ENCODE data around the gene CHRNA1. TPM values are rescaled to one million over a fixed set of nuclear protein-coding genes. Genes with fewer than 3 reads are reported as not detected.

Gene CHRNA1
- total RNA-seq, 2 donors from 2014 or later = 0.43 TPM; not detected in 1

DNA sequence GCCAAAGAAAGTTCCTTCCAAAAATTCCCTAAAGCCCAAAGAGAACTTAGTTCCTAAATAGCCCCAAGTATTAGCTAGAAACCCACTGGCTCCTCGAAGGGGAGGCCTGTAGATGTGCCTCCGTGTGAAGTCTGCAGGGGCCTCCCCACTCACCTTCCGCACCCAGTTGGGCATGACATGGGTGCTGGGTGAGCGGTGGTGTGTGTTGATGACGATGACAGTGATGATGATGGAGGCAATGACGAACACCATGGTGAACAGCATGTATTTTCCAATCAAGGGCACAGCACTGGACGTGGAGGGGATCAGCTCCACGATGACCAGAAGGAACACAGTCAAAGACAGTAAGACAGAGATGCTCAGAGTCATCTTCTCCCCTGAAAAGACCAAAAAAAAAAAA, 14.5 kb downstream of the CHRNA1 start:
- Histone ChIP-seq H3K36me3 (no peaks in the 10 kb centered on the region), H3K4me1 (no peaks in the 10 kb centered on the region), H3K4me3 (no peak overlapping the region), H3K27ac (no peak overlapping the region), H3K27me3 (no peaks in the 10 kb centered on the region), H3K9me3 (no peaks in the 10 kb centered on the region)
- no peak for DNase-seq (ENCODE audit: low spot score)
- TF ChIP-seq, protein P1, sequence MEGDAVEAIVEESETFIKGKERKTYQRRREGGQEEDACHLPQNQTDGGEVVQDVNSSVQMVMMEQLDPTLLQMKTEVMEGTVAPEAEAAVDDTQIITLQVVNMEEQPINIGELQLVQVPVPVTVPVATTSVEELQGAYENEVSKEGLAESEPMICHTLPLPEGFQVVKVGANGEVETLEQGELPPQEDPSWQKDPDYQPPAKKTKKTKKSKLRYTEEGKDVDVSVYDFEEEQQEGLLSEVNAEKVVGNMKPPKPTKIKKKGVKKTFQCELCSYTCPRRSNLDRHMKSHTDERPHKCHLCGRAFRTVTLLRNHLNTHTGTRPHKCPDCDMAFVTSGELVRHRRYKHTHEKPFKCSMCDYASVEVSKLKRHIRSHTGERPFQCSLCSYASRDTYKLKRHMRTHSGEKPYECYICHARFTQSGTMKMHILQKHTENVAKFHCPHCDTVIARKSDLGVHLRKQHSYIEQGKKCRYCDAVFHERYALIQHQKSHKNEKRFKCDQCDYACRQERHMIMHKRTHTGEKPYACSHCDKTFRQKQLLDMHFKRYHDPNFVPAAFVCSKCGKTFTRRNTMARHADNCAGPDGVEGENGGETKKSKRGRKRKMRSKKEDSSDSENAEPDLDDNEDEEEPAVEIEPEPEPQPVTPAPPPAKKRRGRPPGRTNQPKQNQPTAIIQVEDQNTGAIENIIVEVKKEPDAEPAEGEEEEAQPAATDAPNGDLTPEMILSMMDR (IDR thresholded peaks at IDR 0.05) = no peak

DNA sequence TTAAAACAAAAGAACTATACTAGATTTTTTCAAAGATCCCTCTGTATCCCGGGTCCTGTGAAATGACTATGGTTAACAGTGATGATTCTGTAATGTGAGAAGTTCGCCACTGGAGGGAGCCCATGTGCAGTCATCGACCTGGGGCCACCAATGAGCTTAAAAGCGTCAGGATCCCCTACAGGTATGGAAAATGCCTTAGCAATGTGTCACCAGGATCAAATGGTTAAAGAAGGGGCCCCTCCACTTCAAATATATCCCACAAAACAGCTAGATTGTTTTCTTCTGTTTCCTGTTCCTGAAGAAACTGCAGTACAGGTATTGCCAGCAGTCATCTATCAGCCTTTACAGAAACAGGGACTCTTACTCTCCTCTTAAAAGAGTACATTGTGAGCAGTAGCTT, 15.3 kb downstream of the CHRNA1 start:
- no peaks in the 10 kb centered on the region for H3K27me3 ChIP-seq
- TF ChIP-seq, protein P1 (IDR thresholded peaks at IDR 0.05) = peak; percentile 65 to 83
- no peaks in the 10 kb centered on the region for H3K9me3 ChIP-seq
- no peaks in the 10 kb centered on the region for H3K36me3 ChIP-seq
- H3K4me1 ChIP-seq = no peaks in the 10 kb centered on the region
- no peak overlapping the region for H3K27ac ChIP-seq
- H3K4me3 ChIP-seq = no peak overlapping the region
- no peak for DNase-seq (ENCODE audit: low spot score)

GRCh38 chr2:174745142-174745541, 19.1 kb downstream of the CHRNA1 start:
- no peaks in the 10 kb centered on the region for H3K9me3 ChIP-seq
- TF ChIP-seq, protein P1 (IDR thresholded peaks at IDR 0.05) = no peak

GRCh38 chr2:174744111-174744510, 20.2 kb downstream of the CHRNA1 start:
- no peaks in the 10 kb centered on the region for H3K4me1 ChIP-seq
- H3K27me3 ChIP-seq = no peaks in the 10 kb centered on the region
- H3K9me3 ChIP-seq = no peaks in the 10 kb centered on the region
- no peak overlapping the region for H3K4me3 ChIP-seq
- TF ChIP-seq, protein P1 (IDR thresholded peaks at IDR 0.05) = no peak
- no peaks in the 10 kb centered on the region for H3K36me3 ChIP-seq
- no peak overlapping the region for H3K27ac ChIP-seq
- no peak for DNase-seq (ENCODE audit: low spot score)

More at GRCh38 chr2:174745142-174745541, 19.1 kb downstream of the CHRNA1 start:
- DNase-seq (ENCODE audit: low spot score) = no peak
- Histone ChIP-seq H3K27me3 (no peaks in the 10 kb centered on the region), H3K4me3 (no peak overlapping the region), H3K36me3 (no peaks in the 10 kb centered on the region), H3K4me1 (no peaks in the 10 kb centered on the region), H3K27ac (no peak overlapping the region)

- no peak overlapping the region for H3K27ac ChIP-seq
- DNase-seq (ENCODE audit: low spot score) = no peak
- H3K27me3 ChIP-seq = no peaks in the 10 kb centered on the region
- TF ChIP-seq, protein P1 (IDR thresholded peaks at IDR 0.05) = no peak
- H3K4me3 ChIP-seq = no peak overlapping the region
- no peaks in the 10 kb centered on the region for H3K4me1 ChIP-seq
- no peaks in the 10 kb centered on the region for H3K9me3 ChIP-seq
- no peaks in the 10 kb centered on the region for H3K36me3 ChIP-seq
Observed at GRCh38 chr2:174740721-174741120, 23.6 kb downstream of the CHRNA1 start.

DNA sequence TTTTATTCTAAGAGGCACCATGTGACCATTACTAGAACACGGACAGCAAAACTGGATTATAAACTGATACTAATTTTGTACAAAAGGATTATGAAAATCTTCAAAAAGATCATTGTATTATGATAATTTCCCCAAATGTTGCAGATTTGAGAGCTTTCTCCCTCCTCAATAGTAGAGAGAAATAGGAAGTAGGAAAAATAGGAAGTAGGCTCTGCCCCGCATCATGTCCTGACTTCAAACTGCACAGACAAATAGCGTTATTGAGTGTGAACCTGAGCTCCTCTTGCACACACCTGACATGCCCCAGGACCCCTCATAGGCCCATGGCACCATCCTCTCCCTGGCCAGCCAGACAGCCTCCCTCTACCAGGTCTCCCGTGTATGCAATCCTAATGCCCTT, 25.4 kb downstream of the CHRNA1 start:
- H3K4me3 ChIP-seq = no peak overlapping the region
- H3K36me3 ChIP-seq = no peaks in the 10 kb centered on the region
- no peaks in the 10 kb centered on the region for H3K9me3 ChIP-seq
- DNase-seq (ENCODE audit: low spot score) = no peak
- H3K27ac ChIP-seq = no peak overlapping the region
- TF ChIP-seq, protein P1 (IDR thresholded peaks at IDR 0.05) = no peak
- H3K4me1 ChIP-seq = no peaks in the 10 kb centered on the region
- H3K27me3 ChIP-seq = no peaks in the 10 kb centered on the region
